ENCODE measurements around the gene MPST.
"Not testable (repeated sequence)": the region's sequence is repeated elsewhere in the genome, so short reads cannot be mapped to it uniquely, and the experiment has no call there.

The MPST gene

GRCh38 chr22:37062702-37063381 lies 43.3 kb downstream of the MPST start:
- no peak for DNase-seq

GRCh38 chr22:37063431-37064420 lies 44.2 kb downstream of the MPST start:
- no peak for DNase-seq

GRCh38 chr22:37064553-37064952 lies 45.0 kb downstream of the MPST start:
- DNase-seq = no peak

- no peak for DNase-seq
Observed at GRCh38 chr22:37065180-37065579, 45.6 kb downstream of the MPST start.

- no peak for DNase-seq
Observed at GRCh38 chr22:37065961-37066360, 46.4 kb downstream of the MPST start.

- DNase-seq = no peak
Observed at GRCh38 chr22:37067428-37067827, 47.9 kb downstream of the MPST start.

DNA sequence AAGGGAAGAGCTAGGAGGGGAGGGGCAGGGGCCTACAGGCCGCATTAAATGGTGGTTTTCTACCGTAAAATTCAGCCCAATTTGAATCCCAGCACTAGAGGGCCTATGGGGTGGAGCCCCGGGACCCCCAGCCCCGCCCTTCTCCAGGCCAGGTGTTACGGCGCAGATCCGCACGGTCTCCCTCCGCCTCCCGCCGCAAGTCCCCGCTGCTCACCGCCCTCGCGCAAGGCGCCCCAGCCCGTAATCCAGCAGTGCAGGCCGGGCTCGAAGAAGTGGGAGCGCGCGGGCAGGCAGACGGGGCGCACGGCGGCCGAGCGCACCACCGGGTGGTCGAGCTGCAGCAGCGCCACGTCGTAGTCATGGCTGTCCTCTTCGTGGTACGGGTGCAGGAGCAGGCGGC lies 49.3 kb downstream of the MPST start:
- no peak for DNase-seq

GRCh38 chr22:37069319-37069718 lies 49.8 kb downstream of the MPST start:
- no peak for DNase-seq

GRCh38 chr22:37069719-37070118 lies 50.2 kb downstream of the MPST start:
- no peak for DNase-seq

- no peak for DNase-seq
Observed at GRCh38 chr22:37070334-37070733, 50.8 kb downstream of the MPST start.

DNA sequence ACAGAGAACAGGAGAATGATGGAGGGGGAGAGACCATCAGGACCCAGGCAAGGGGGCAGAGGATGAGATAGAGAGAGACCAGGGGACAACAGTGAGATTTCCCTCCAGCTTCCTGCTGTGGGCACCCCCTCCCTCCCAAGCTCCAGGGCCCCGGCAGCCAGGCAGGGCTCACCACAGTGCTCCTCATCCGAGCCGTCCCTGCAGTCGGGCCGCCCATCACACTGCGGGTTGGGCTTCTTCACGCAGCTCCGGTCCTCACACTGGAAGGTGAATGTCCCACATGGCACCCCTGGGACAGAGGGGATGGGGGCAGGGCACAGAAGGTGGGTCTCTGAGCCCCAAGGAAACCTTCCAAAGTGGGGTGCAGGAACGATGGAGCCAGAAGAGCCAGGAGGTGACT lies 51.2 kb downstream of the MPST start:
- DNase-seq = no peak

GRCh38 chr22:37071850-37072592 lies 52.5 kb downstream of the MPST start:
- not testable (repeated sequence) for DNase-seq

DNA sequence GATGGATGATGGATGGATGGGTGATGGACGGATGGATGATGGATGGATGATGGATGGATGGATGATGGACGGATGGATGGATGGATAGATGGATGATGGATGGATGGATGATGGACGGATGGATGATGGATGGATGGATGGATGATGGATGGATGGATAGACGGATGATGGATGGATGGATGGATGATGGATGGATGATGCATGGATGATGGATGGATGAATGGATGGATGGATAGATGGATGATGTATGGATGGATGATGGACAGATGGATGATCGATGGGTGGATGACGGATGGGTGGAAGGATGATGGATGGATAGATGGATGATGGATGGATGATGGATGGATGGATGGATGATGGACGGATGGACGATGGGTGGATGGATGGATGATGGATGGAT lies 53.1 kb downstream of the MPST start:
- DNase-seq = no peak

GRCh38 chr22:37074537-37074936 lies 55.0 kb downstream of the MPST start:
- DNase-seq = no peak

GRCh38 chr22:37075046-37075445 lies 55.5 kb downstream of the MPST start:
- DNase-seq = no peak

GRCh38 chr22:37075822-37076433 lies 56.4 kb downstream of the MPST start:
- no peak for DNase-seq

DNA sequence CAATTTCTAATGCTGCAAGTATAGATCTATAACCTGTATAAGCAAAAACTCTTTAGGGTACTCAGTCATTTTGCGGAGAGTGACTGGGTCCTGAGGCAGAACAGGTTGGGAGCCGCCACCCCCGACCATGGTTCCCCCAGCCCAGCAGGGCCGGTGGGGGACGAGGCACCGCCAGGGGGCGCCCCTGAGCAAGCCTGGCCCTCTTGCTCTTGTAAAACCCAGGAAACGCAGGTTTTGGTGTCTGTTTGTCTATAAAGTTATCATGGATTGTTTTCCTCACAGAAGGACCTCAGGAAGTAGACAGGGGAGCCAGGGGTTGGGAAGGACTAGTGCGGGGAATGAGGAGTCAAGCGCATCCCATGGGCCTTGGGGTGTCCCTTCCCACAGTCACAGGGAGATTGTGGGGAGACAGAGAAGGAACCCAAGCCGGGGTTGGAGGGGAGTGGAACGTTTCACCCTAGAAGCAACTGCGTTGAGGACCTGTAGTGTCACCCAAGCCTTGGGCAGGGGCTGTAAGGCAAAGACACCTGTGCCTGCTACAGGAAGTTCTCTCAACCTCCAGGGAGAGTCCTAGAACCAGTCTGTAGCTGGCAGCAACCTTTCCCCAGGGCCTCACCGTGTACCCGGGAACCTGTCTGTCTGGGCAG lies 58.4 kb downstream of the MPST start:
- peak; percentile 95 for DNase-seq

- DNase-seq = no peak
Observed at GRCh38 chr22:37079158-37079557, 59.6 kb downstream of the MPST start.
